Measurements from ENCODE around the gene RNF144B. TPM values are rescaled to one million over a fixed set of nuclear protein-coding genes. Genes with fewer than 3 reads are reported as not detected.

Gene RNF144B
- total and polyA plus RNA-seq, 2 of the 13 experiments (the other 11 are each of a cell fraction or from before 2014, with no cell fraction given): 1.8 to 4.3 TPM

DNA sequence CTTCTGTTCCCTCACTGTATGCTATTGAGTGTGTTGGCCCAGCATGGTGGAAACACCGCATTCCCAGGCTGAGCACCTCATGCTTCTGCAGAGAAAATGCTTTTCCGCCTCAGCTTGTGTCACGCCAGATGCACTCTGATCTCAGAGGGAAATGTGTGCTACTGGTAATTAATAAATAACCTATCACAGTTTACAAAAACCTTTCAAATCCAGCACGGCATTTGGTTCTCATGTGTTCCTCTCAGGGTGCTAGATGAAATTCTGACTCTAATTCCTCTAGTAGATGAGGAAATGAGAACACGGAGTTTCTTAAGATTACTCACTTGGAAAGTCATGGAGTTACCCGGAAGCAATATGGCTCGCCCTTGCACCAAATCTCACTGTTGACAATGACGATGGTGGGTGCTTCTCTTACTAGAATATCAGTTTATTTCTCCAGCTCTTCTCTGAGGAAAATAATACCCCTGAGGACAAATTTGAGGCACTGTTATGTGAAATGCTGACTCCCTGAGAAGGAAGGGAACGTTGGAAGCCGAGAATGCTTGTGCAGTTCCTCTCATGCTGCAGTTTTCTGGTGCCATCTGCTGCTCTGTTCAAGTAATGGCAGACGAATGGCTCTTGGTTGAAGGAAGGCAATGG, 116.6 kb downstream of the RNF144B start (continued):
- TF ChIP-seq, protein P1, sequence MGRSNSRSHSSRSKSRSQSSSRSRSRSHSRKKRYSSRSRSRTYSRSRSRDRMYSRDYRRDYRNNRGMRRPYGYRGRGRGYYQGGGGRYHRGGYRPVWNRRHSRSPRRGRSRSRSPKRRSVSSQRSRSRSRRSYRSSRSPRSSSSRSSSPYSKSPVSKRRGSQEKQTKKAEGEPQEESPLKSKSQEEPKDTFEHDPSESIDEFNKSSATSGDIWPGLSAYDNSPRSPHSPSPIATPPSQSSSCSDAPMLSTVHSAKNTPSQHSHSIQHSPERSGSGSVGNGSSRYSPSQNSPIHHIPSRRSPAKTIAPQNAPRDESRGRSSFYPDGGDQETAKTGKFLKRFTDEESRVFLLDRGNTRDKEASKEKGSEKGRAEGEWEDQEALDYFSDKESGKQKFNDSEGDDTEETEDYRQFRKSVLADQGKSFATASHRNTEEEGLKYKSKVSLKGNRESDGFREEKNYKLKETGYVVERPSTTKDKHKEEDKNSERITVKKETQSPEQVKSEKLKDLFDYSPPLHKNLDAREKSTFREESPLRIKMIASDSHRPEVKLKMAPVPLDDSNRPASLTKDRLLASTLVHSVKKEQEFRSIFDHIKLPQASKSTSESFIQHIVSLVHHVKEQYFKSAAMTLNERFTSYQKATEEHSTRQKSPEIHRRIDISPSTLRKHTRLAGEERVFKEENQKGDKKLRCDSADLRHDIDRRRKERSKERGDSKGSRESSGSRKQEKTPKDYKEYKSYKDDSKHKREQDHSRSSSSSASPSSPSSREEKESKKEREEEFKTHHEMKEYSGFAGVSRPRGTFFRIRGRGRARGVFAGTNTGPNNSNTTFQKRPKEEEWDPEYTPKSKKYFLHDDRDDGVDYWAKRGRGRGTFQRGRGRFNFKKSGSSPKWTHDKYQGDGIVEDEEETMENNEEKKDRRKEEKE (IDR thresholded peaks at IDR 0.05): no peak
- TF ChIP-seq TFDP1 (CRISPR knock-in tag; IDR thresholded peaks at IDR 0.05; ENCODE audit: borderline replicate concordance) (no peak), TRIM22 (IDR thresholded peaks at IDR 0.05) (no peak), ZUFSP (CRISPR knock-in tag; IDR thresholded peaks at IDR 0.05; ENCODE audit: borderline replicate concordance) (no peak), SP2 (CRISPR knock-in tag; IDR thresholded peaks at IDR 0.05) (no peak), ZNF605 (CRISPR knock-in tag; IDR thresholded peaks at IDR 0.05) (no peak), HMG20A (CRISPR knock-in tag; IDR thresholded peaks at IDR 0.05; ENCODE audit: borderline replicate concordance) (no peak), ZFP37 (CRISPR knock-in tag; IDR thresholded peaks at IDR 0.05; ENCODE audit: borderline replicate concordance) (no peak), ZNF709 (CRISPR knock-in tag; IDR thresholded peaks at IDR 0.05) (0 out of 2 replicates have a peak, but pooled peaks have one; percentile 69), ZNF615 (CRISPR knock-in tag; IDR thresholded peaks at IDR 0.05; ENCODE audit: borderline replicate concordance) (no peak), ZNF552 (CRISPR knock-in tag; IDR thresholded peaks at IDR 0.05; ENCODE audit: borderline replicate concordance) (no peak)
- TF ChIP-seq, protein P2, sequence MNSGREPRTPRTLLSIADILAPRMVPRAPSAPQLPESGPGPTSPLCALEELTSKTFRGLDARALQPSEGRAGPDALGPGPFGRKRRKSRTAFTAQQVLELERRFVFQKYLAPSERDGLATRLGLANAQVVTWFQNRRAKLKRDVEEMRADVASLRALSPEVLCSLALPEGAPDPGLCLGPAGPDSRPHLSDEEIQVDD (CRISPR knock-in tag; IDR thresholded peaks at IDR 0.05; ENCODE audit: borderline replicate concordance): no peak
- TF ChIP-seq, protein P3, sequence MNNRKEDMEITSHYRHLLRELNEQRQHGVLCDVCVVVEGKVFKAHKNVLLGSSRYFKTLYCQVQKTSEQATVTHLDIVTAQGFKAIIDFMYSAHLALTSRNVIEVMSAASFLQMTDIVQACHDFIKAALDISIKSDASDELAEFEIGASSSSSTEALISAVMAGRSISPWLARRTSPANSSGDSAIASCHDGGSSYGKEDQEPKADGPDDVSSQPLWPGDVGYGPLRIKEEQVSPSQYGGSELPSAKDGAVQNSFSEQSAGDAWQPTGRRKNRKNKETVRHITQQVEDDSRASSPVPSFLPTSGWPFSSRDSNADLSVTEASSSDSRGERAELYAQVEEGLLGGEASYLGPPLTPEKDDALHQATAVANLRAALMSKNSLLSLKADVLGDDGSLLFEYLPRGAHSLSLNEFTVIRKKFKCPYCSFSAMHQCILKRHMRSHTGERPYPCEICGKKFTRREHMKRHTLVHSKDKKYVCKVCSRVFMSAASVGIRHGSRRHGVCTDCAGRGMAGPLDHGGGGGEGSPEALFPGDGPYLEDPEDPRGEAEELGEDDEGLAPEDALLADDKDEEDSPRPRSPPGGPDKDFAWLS (CRISPR knock-in tag; IDR thresholded peaks at IDR 0.05; ENCODE audit: borderline replicate concordance): no peak
- TF ChIP-seq, protein P4, sequence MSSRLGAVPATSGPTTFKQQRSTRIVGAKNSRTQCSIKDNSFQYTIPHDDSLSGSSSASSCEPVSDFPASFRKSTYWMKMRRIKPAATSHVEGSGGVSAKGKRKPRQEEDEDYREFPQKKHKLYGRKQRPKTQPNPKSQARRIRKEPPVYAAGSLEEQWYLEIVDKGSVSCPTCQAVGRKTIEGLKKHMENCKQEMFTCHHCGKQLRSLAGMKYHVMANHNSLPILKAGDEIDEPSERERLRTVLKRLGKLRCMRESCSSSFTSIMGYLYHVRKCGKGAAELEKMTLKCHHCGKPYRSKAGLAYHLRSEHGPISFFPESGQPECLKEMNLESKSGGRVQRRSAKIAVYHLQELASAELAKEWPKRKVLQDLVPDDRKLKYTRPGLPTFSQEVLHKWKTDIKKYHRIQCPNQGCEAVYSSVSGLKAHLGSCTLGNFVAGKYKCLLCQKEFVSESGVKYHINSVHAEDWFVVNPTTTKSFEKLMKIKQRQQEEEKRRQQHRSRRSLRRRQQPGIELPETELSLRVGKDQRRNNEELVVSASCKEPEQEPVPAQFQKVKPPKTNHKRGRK (CRISPR knock-in tag; IDR thresholded peaks at IDR 0.05): no peak
- TF ChIP-seq, protein P5, sequence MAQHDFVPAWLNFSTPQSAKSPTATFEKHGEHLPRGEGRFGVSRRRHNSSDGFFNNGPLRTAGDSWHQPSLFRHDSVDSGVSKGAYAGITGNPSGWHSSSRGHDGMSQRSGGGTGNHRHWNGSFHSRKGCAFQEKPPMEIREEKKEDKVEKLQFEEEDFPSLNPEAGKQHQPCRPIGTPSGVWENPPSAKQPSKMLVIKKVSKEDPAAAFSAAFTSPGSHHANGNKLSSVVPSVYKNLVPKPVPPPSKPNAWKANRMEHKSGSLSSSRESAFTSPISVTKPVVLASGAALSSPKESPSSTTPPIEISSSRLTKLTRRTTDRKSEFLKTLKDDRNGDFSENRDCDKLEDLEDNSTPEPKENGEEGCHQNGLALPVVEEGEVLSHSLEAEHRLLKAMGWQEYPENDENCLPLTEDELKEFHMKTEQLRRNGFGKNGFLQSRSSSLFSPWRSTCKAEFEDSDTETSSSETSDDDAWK (CRISPR knock-in tag; IDR thresholded peaks at IDR 0.05): no peak
